K562 (cell line): ENCODE results near the gene ST3GAL5. TPM values are rescaled to one million over a fixed set of nuclear protein-coding genes. Genes with fewer than 3 reads are reported as not detected.

ENCODE experiments used
- ATAC-seq: fragments of 200-7000 bp; cut with Tn5 transposase; 3 replicates; pipeline ENCODE4 v1.9.1; 2020; ENCODE audit warnings: moderate library complexity
- BruUV-seq: library from RNA; stranded (reverse); fragments of 400-500 nt; replicated peaks from 2 replicates; lab custom pipeline; 2021; lab: Mats Ljungman, UMichigan
- CTCF ChIA-PET: fragments of 300-600 bp; formaldehyde crosslinking; extraction: SDS; loops from one replicate; lab custom pipeline; 2021; ENCODE audit warnings: low intra/inter-chr PET ratio; lab: Yijun Ruan, JAX
- POLR2A ChIA-PET: fragments of 300-600, 350-650 bp; sonication (Branson Sonifier 250); formaldehyde crosslinking; extraction: SDS; loops from one replicate; lab custom pipeline; 2021; ENCODE audit warnings: antibody characterized with exemption, inconsistent platforms; lab: Yijun Ruan, JAX
- DNase-seq, 4 experiments: peaks; one replicate each; pipeline versions ENCODE4 v3.0.0 to v3.0.0-alpha.2; 2011 to 2018; ENCODE audit warnings: low spot score in 3 of 4, mixed read lengths in 3 of 4; ENCODE audit errors: extremely low read depth in 1 of 4
- FAIRE-seq: peaks from 2 replicates; lab custom pipeline; 2011; peaks lifted over from hg19 to GRCh38; lab: Jason Lieb, UNC
- H2AFZ ChIP-seq: 2 replicates; pipeline ENCODE4 v1.6.0; 2011; ENCODE audit warnings: low read depth, low read length, control low read depth, inconsistent platforms
- H3K27ac ChIP-seq: fragments of 200-600 bp; 3 replicates; pipeline ENCODE4 v1.8.0; 2011; ENCODE audit warnings: low read depth, mild to moderate bottlenecking, control low read depth, inconsistent platforms, low read length, moderate library complexity, mixed read lengths; ENCODE audit errors: extremely low read depth
- H3K27me3 ChIP-seq, 2 experiments: fragments of 300-600 bp in 1 of 2; 2 replicates in 1 of 2; 3 replicates in 1 of 2; pipeline versions ENCODE4 v1.6.0 to v1.8.0; 2011; ENCODE audit warnings: inconsistent platforms in 2 of 2, low read length in 2 of 2, mild to moderate bottlenecking in 1 of 2, mixed read lengths in 1 of 2, moderate library complexity in 1 of 2; ENCODE audit not compliant: control insufficient read depth in 2 of 2, insufficient read depth in 2 of 2
- H3K36me3 ChIP-seq: fragments of 300-600 bp; 3 replicates; pipeline ENCODE4 v1.8.0; 2011; ENCODE audit warnings: mild to moderate bottlenecking, low read length, inconsistent platforms; ENCODE audit not compliant: control insufficient read depth, insufficient read depth
- H3K4me1 ChIP-seq, 2 experiments: fragments of 200-600 bp in 1 of 2; replicated peaks in 1 of 2; 2 replicates in 1 of 2; 3 replicates in 1 of 2; pipeline versions ENCODE4 v1.5.1 to v1.8.0; 2011; ENCODE audit warnings: inconsistent platforms in 2 of 2, low read length in 2 of 2, mild to moderate bottlenecking in 1 of 2, mixed read lengths in 1 of 2, moderate library complexity in 1 of 2; ENCODE audit not compliant: control insufficient read depth in 2 of 2, insufficient read depth in 2 of 2
- H3K4me2 ChIP-seq: 2 replicates; pipeline ENCODE4 v1.6.1; 2011; ENCODE audit warnings: low read length, control low read depth, inconsistent platforms, mixed read lengths; ENCODE audit not compliant: insufficient read depth
- H3K4me3 ChIP-seq: fragments of 200-600 bp; sonication (generic), shearing (Covaris generic); 2 replicates; pipeline ENCODE4 v1.5.1; 2016; ENCODE audit warnings: control low read depth, inconsistent platforms
- H3K79me2 ChIP-seq: fragments of 200-600 bp; 3 replicates; pipeline ENCODE4 v1.8.0; 2011; ENCODE audit warnings: low read length, inconsistent platforms; ENCODE audit not compliant: control insufficient read depth, insufficient read depth
- H3K9ac ChIP-seq, 2 experiments: 2 replicates each; pipeline versions ENCODE4 v1.6.0 to v1.6.1; 2011; ENCODE audit warnings: low read depth in 2 of 2, low read length in 2 of 2, control low read depth in 1 of 2, inconsistent platforms in 1 of 2, mild to moderate bottlenecking in 1 of 2, mixed read lengths in 1 of 2; ENCODE audit not compliant: insufficient read depth in 1 of 2
- H3K9me1 ChIP-seq: one replicate; pipeline ENCODE4 v1.6.0; 2011; ENCODE audit warnings: inconsistent platforms, mild to moderate bottlenecking, low read length, moderate library complexity; ENCODE audit not compliant: control insufficient read depth, insufficient read depth
- H3K9me3 ChIP-seq: replicated peaks from 2 replicates; pipeline ENCODE4 v1.5.1; 2011; ENCODE audit warnings: low read depth, low read length, inconsistent platforms; ENCODE audit not compliant: control insufficient read depth, insufficient read depth
- H4K20me1 ChIP-seq: replicated peaks from 2 replicates; pipeline ENCODE4 v1.6.1; 2011; ENCODE audit warnings: low read length, inconsistent platforms, mixed read lengths; ENCODE audit not compliant: control insufficient read depth, insufficient read depth
- BMI1 ChIP-seq: fragments of 150-350 bp; IDR thresholded peaks from 2 replicates; pipeline ENCODE4 v1.6.1; 2014; ENCODE audit warnings: low read length
- CREB5 ChIP-seq: fragments of 250-450 bp; sonication (Bioruptor Pico); IDR thresholded peaks from 2 replicates; pipeline ENCODE4 v1.5.0; 2020; ENCODE audit warnings: mild to moderate bottlenecking
- ELK3 ChIP-seq: fragments of 450-650 bp; formaldehyde crosslinking; IDR thresholded peaks from 2 replicates; pipeline ENCODE4 v1.4.0; 2020; ENCODE audit warnings: mild to moderate bottlenecking
- TCF7 ChIP-seq: sonication (generic); IDR thresholded peaks from 2 replicates; pipeline ENCODE4 v1.6.1; 2016; ENCODE audit warnings: antibody characterized with exemption, borderline replicate concordance
- ZBTB43 ChIP-seq: sonication (generic); formaldehyde crosslinking; IDR thresholded peaks from 2 replicates; pipeline ENCODE4 v1.8.0; 2023; ENCODE audit warnings: mild to moderate bottlenecking, missing genetic modification reagents
- ZBTB7A ChIP-seq: IDR thresholded peaks from 2 replicates; pipeline ENCODE4 v1.6.1; 2011; ENCODE audit warnings: low read depth, mild to moderate bottlenecking, low read length, moderate library complexity, borderline replicate concordance; ENCODE audit not compliant: control insufficient read depth
- ZC3H4 ChIP-seq: sonication (generic); formaldehyde crosslinking; IDR thresholded peaks from 2 replicates; pipeline ENCODE4 v1.9.0; 2021; ENCODE audit warnings: missing genetic modification reagents, borderline replicate concordance
- WGBS: fragments of 100-300 bp; shearing (Covaris generic); methylation state at CpG from one replicate; pipeline ENCODE4 v1.1.6; 2016; ENCODE audit warnings: low coverage, mixed read lengths; ENCODE audit not compliant: insufficient coverage; ENCODE audit errors: missing lambda C conversion rate; 5-methylcytosine and 5-hydroxymethylcytosine counted together
- in situ Hi-C: fragments of 300-500 bp; cut with MboI; formaldehyde crosslinking; loops from 4 replicates; pipeline ENCODE4 v1.15.0; 2018; ENCODE audit warnings: inconsistent platforms, mixed read lengths
- intact Hi-C: fragments of 100-400 bp; cut with micrococcal nuclease; formaldehyde crosslinking; loops from 2 replicates; pipeline ENCODE4 v1.14.2; 2022
- polyA plus RNA-seq, 8 experiments: library from polyadenylated mRNA; depleted of rRNA in 4 of 8; stranded (reverse) in 5 of 8; unstranded in 3 of 8; fragments of >200 nt; fragmentation: Nextera tagmentation in 2 of 8; fragmentation: Illumina TruSeq in 1 of 8; extraction: Ambion mirVana in 2 of 8; extraction: Trizol in 1 of 8; gene quantifications; 2 replicates each; pipeline versions ENCODE4 v1.2.1 to v1.2.3, GENCODE V29; 2011 to 2014; ENCODE audit warnings: inconsistent platforms in 1 of 8, missing spikeins in 1 of 8
- total RNA-seq, 7 experiments: library from RNA; depleted of rRNA in 6 of 7; stranded (reverse); fragments of >200 nt in 6 of 7; fragmentation: Illumina TruSeq in 2 of 7; extraction: Trizol in 2 of 7; gene quantifications; 2 replicates each; pipeline versions ENCODE4 v1.2.1 to v1.2.3, GENCODE V29; 2011 to 2021; ENCODE audit warnings: low replicate concordance in 1 of 7

ST3GAL5 gene
- total and polyA plus RNA-seq, 9 of the 15 experiments (the other 6 are each of a cell fraction or from before 2014, with no cell fraction given): 1.6 to 10.0 (median 4.2) TPM

GRCh38 chr2:85937069-85937439, 48.3 kb upstream of the ST3GAL5 start:
- Histone ChIP-seq H3K4me3 (no peak overlapping the region), H3K36me3 (no peaks in the 10 kb centered on the region), H3K27me3 (no peaks in the 10 kb centered on the region), H3K9ac (no peak overlapping the region), H3K79me2 (no peaks in the 10 kb centered on the region), H3K9me3 (peaks cover 6% of the 10 kb centered on the region), H3K4me2 (no peak overlapping the region), H2AFZ (no peak overlapping the region), H3K27ac (no peak overlapping the region), H3K4me1 (peaks cover 8 to 17% of the 10 kb centered on the region in 2 experiments; a peak in 4 of 5 replicates), H4K20me1 (no peaks in the 10 kb centered on the region), H3K9me1 (no peaks in the 10 kb centered on the region)
- ChIA-PET CTCF (no interaction called here), POLR2A (no interaction called here)
- in situ Hi-C loops: no loop called here
- no peak for DNase-seq
- TF ChIP-seq BMI1 (no peak), CREB5 (CRISPR knock-in tag) (no peak), ZBTB43 (CRISPR knock-in tag) (no peak), TCF7 (no peak), ZC3H4 (no peak), ZBTB7A (no peak), ELK3 (CRISPR knock-in tag) (no peak)
- ATAC-seq: no peak
- no peak for FAIRE-seq
- 64% methylated on average over 5 of the region's 5 CpGs for WGBS
- BruUV-seq: no TSS peak
- intact Hi-C loops: no loop called here
